HG02981 (cell line): ENCODE measurements around the gene OR8D1.

Experiments used
- ATAC-seq: cut with Tn5 transposase; IDR thresholded peaks from one replicate; pipeline ENCODE4 v1.9.1; 2021; ENCODE audit warnings: mild to moderate bottlenecking, moderate library complexity; ENCODE audit not compliant: unreplicated experiment

Gene OR8D1

DNA sequence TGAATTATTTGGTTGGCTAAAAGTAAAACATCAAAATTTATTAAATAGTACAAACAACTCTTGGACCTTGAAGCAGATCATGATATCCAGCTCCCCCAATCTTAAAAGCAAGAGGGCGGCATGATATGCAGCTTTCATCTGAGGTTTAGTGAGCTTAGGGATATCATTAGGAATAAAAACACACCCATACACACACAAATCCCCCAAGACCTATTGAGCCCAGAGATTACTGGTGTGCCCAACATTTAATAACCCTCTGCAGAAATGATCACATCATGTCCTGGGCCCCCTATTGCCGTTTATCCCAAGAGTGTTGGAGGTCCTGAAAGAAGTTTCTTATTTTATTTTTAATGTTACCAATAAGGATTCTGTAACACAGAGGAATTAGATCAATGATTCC, at the start of gene OR8D1:
OR8D1 (minus strand) TSS at position 101 of the 400 bp plus-strand sequence. CDS start 3,183 bp downstream, outside the sequence.
- ATAC-seq, result no peak

DNA sequence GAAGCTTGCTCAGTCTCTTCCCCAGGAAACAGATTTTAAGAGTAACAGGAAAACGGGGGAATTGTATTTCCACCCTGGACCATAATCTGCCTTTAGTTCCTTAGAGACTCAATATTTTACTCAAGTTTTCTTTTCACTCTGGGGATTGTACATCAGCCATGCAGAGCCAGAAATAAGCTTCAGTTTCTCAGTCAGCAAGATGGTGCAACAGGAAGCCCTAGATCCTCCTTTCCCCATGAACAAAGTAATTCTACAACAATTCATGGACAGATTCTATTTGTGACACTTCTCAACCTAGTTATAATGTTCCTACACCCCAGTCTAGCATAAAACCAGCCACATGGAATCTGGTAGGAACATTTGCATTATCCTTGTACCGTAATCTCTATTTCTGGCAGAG, 45.8 kb upstream of the OR8D1 start:
- no peak for ATAC-seq

DNA sequence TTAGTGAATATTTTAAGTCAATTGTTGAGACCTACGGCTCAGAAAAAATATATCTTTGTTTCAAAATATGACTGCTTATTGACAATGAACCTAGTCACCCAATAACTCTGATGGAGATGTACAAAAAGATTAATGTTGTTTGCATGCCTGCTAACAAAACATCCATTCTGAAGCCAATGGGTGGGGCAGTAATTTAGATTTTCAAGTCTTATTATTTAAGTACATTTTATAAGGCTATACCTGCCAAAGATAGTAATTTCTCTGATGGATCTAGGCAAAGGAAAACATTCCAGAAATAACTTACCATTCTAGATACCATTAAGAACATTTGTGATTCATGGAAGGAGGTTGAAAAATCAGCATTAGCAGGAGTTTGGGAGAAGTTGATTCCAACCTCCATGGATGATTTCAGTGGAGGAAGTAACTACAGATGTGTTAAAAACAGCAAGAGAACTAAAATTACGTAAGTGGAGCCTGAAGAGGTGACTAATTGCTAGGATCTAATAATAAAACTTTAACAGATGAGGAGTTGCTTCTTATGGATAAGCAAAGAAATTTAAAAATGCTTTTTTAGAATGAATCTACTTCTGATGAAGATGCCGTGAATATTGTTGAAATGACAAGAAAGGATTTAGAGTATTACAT, 32.7 kb upstream of the OR8D1 start:
- ATAC-seq, result no peak

DNA sequence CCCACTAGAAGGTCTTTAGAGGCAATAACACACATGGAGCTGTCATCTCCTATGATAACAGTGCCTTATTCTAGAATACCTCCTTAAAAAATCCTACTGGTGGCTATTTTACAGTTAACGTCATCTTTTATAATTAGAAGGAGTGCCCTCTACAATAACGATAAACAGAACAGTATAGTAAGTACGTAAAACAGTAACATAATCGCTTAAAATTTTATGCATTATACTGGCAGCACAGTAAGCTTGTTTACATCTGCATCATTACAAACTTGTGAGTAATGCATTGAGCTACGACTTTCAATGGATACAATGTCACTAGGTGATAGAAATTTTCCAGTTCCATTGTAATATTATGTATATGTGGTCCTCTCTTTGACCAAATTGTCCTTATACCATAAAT, 30.6 kb upstream of the OR8D1 start:
- no peak for ATAC-seq

DNA sequence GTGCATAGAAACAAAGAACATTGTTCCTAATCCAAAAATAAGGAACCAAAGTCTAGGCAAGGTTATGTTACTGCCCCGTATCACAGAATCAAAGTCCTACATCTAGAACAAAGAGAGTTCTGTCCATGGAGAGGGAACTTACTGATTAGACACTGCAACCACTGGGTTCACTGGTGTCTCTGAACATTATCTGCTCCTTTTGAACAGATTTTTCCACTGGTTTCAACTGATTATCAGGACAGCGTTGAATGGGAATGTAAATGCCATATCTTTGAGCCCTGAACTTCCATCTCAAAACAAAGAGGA, 26.3 kb upstream of the OR8D1 start:
- no peak for ATAC-seq

DNA sequence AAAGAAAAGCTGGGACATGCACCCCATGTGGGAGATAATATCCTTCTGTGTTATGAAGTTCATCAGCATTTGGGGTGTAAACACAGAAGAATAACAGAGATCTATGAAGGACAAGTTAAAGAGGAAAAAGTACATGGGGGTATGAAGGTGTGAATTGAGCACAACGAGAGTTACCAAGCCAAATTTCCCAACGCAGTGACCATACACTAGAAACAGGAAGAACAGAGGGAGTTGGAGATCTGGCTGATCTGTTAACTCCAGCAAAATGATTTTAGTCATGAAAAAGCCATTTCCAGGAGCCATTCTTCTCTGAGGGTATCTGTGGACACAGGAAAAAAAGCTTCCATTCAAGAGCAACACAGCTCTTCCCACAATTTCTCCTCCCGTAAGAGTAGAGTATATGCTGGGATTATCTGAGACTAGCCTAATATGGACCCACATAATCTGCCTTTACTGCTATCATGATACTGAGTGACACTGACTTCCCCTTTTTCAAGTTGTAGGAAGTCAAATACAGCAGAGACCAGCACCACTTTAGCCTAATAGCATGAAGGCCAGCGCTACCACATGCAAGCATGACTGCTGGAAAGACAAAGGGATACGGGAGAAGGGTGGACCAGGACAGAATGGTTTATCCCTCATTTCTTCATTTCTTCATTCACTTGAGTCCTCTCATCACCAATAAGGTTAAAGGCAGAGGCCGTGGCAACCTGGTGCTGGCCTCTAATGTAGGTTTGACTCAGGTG, 25.8 kb upstream of the OR8D1 start:
- no peak for ATAC-seq

DNA sequence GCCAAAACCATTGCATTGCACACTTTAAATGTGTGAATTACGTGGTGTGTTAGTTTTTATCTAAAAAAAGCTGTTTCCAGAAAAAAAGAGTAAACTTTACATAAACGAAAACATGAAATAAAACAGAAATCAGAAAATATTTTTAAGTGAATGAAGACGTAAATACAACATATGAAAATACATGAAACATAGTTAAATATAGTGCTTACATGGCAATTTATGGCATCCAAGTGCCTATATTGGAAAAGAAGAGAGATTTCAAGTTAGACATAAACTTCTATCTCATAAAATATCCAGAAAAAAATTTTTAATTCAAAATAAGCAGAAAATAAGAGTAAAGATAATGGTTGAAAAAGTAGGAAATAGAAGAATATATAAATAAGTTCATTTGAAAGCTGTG, 18.1 kb upstream of the OR8D1 start:
- ATAC-seq, result no peak

DNA sequence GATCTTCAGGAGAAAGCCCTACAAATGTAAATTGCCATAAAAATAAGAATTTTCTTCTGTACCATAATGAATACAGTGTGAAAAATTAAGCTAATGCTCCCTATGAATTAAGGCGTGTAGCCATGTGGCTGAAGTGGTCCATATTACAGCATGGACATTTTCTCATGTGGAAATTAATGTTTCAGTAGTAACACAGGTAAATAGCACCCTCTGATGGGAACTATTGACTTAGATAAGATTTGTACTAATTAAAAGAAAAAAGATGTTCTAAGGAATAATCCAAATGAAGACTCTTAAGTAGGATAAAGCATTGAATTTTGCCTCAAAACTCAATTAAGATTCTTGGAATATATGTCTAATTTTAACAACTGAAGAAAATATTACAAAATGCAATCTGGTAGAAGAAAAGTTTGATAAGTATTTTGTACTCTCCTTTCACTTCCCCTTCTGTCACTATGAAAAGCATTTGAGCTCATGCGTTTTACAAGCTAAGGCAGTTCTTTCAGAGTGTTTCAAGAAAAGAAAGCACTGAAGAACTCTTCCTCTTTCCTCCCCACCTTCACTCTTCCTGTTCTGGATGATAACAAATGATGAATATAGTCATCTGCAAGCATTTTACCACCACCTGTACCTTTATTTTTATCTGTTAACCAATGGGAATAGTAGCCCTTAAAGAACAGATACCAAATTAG, 16.2 kb upstream of the OR8D1 start:
- peak; percentile 97 for ATAC-seq

DNA sequence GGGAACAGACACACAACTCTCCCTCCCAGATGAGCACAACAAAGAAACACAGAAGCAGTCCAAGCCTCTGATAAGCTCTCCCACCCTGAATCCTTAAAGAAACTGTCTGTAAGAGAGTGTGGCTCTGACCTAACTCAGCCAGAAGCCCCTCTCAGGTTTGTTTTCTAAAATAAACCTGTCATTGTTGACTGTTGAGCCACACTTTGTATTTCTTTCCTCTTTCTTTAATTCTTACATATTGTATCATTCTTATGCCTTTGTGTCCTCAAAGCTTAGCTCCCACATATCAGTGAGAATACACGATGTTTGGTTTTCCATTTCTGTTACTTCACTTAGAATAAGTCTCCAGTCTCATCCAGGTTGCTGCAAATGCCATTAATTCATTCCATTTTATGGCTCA, 14.0 kb upstream of the OR8D1 start:
- no peak for ATAC-seq

DNA sequence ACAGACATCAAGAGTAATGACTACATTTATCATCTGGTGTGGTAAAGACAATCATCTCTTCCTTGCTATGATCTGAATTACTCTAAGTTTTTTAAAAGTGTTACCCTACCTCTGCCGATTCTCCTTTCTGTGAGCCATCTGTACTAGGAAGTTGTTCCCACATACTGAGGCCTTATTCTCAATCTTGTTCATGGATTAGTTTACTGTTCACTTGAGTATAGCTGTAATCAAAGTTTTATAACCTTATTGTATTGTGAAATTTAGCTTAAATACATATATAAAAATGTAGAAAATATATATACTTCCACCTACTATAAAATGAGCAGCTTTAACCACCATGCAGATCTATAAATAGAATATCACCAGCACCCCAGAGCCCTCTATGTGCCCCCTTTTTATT, 8.6 kb upstream of the OR8D1 start:
- ATAC-seq, result no peak

DNA sequence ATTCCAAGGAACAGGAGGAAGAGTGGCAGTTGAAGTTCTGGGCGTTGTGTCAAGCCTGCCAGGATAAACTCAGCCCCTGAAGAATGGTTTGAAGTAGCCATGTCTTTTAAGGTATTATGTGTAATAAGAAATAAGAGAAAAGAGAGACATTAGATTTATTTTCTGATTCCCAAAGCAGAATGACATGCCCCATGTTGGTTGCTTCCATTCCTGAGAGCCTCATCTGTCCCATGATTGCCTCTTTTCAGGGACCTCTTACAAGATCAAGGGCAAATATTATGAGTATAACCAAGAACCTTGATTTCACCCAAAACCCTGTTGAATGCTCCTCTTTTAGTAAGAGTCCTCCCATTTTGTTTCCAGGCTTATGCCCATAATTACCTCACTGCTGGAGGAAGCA, 6.3 kb upstream of the OR8D1 start, which contains the start of gene OR8D2:
OR8D2 (minus strand) TSS at position 101 of the 400 bp plus-strand sequence; CDS start at position 101, 0 bp downstream.
- no peak for ATAC-seq

DNA sequence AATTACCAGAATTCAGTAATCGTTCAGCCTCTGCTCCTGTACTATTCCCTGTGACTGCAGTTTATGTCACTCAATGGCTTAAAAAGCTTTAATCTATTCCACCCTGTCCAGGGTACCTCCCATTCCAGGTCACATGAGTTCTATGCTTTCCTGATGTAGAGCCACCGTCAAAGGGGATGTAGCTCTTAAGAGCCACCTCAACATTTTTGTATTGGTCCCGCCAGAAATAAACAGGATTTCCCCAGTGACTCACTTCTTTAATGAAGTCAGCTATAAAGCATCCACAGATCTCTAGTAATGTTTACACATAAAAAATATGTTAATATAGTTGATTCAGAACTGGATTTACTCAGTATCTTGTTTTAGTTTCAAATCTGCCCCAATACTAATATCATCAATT, 1.3 kb upstream of the OR8D1 start:
- no peak for ATAC-seq

DNA sequence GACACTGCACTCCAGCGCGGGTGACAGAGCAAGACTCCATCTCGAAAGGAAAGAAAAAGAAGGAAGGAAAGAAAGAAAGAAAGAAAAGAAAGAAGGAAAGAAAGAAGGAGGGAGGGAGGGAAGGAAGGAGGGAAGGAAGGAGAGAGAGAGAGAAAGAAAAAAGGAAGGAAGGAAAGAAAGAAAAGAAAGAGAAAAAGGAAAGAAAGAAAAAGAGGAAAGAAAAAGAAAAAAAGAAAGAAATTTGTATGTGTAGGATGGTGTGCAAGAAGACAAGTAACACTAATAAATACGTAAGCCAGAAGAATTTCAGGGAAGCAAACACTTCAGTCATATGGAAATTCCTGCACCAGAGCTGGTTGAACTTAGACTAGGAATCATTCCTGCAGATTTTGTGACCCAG, 618 bp downstream of the OR8D1 start:
- no peak for ATAC-seq

DNA sequence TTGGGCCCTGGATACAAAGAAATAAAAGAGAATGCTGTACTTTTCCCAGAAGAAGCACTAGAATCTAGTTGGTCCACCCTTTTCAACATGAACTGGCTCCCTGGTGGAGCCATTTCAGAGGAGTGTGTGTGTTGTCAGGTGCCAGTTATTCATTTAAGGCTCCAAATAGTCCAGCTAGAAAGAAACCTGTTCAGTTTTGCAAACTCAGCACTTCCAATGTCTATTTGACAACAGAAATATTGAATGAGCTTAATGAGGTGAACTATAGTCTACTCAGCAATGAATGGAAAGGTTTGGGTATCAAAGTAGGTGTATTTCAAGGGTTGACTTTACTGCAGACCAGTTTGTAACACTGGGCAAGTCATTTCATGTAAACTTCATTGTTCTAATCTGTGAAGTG, 2.1 kb downstream of the OR8D1 start:
- no peak for ATAC-seq

DNA sequence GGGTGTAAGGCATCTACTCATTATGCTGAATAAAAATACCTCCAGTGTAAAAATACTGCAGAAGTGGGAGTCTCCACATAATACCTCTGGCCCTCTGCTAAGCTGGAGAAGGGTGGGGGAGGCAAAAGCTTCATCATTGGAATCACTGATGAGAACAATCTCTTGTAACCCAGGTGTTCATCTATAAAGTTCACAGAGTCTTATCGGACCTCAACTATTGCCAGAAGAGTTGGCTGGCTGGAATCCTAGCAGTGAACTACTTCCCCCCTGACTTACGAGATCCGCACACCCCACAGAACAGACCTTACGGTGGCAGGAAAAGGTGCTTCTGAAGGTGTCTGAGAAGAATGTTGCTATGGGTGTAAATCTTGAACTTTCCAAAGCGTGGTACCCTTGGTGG, 2.5 kb downstream of the OR8D1 start:
- ATAC-seq, result no peak

DNA sequence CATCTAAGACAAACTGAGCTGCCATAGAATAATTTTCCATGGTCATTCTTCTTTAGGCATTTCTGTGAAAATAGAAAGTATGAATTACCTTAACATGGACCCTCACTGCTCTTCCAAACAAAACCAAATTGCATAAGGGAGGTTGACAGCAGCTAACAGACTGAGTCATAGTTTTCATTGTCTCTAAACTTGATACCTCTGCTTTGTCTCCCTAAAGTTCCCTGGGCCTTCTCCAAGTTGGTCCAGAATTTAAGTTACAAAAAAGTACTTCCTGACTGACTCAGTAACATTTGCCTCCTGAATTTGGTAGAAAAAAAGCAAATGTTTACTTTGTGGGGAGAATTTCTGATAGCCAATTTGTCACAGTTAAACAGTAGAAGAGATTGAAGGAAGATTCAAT, 3.0 kb downstream of the OR8D1 start:
- ATAC-seq, result no peak

DNA sequence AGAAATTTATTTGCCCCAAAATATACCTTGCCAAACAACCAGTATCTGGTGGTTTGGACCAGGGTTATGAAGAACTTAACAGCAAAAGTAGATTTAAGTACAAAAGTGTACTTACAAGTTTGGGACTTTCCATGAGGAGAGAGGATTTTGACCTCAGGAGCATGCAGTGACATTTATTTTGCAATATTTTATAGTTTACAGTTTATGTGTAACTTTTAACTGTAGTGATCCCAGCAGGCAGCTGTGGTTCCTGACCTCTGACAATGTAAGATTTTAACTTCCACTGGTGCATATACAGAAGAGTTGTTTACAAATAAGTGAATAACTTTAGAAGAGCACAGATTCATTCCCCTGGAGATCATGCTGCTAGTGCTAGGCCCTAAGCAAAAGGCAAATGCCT, 6.7 kb downstream of the OR8D1 start:
- ATAC-seq, result no peak

DNA sequence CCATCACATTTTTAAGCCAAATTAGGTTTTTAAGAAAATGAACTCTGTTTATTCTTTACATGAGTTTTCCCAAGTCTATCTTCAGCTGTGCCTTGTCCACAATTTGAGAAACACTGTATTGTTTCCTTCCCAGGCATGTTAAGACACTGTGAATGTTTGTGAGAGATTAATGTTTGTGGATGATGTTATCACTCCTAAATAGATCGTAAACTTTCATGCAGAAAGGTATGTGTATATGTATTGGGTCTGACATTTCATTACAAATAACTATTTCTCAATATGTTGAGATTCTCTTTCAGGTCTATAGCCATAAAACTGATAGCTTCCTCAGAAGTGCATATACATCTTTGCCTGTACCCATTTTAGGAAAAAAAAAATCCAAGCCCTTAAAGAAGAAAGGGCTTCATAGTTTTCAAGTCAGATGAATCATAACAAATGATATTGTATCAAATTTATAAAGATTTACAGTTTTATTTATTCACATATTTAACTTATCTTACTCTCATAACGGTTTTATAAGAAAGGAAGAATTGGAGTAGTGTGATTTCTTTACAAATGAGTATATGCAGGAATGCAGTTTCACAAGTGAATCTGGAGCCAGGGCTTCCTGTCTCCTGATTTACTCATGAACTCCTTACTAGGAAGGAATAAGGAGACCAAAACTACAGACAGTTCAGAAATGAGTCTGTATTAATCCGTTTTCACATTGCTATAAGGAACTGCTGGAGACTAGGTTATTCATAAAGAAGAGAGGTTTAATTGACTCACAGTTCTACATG, 11.2 kb downstream of the OR8D1 start:
- ATAC-seq, result no peak

DNA sequence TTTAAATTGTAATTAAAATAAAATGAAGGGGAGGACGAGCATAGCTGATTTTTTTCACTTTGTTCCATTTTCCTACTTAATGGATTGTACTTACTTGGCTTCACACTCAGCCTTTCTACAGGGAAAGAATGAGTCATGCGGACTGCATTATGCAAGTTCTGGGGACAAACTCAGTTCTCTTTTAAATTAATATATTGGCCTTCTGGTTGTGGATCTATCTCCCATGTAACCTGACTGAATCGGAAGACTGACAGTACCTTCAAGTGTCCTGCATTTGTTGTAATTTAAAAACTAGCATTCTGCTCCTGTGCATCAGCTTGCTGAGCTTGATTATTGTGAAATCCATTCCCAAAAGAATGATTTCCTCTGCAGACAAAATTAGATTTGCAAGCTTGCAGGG, 12.2 kb downstream of the OR8D1 start:
- no peak for ATAC-seq

DNA sequence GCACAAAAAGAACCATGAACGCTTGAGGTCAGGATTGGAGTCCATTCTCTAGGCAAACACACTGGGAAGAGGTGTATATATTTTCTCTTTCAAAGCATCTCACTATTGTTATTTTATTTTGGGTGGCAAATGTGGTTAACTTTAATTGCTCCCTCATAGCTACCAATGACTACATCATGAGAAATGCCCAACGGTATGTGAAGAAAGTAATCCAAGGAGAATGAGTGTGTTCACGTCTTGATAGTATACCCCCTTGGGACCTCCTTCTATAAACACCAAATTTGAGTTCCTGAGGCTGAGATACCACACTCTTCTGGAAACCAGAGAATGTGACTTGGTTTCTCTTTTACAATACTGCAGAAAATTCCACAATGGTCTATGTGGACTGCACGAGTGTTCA, 15.8 kb downstream of the OR8D1 start:
- no peak for ATAC-seq

DNA sequence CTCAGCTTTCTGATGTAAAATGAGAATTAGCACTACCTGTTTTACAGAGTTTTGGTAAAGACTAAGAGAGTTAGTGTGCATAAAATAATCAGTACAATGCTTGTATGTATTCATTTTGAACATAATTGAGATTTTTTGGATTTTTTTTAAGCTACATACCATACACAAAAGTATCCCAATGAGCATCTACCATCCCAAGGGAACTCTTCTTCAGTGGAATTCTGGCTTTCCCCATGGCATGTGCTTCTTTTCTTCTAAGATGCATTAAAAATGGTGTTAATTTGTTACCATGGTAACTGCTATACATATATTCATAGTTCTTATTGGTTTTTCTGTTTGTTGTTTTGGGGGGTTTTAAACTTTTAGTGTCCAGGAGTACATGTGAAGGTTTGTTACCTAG, 17.7 kb downstream of the OR8D1 start:
- ATAC-seq, result no peak
